ENCODE measurements around the gene LDB2.

Gene LDB2

DNA sequence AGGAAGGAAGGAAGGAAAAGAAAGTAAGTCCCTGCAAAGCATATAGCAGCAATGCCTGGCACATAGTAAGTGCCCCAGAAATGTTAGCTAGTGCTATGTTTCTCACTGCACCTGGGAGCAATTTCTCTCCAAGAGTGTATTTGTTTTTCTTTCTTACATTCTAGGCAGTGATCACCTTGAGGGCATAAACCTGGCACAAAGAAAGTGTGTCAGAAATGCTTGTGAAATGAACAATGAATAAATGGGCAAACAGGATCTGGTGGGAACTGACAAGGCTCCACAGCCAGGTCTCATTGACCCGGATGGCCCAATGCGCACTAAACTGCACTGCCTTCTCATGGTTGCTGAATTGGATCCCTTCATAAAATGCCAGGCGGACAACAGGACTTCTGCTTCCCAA is 316.4 kb downstream of the LDB2 start:
- no peak overlapping the region for H3K4me3 ChIP-seq (ENCODE audit: low read depth, low read length)
- no peak for DNase-seq (ENCODE audit: low read depth)
- TF ChIP-seq, protein P1, sequence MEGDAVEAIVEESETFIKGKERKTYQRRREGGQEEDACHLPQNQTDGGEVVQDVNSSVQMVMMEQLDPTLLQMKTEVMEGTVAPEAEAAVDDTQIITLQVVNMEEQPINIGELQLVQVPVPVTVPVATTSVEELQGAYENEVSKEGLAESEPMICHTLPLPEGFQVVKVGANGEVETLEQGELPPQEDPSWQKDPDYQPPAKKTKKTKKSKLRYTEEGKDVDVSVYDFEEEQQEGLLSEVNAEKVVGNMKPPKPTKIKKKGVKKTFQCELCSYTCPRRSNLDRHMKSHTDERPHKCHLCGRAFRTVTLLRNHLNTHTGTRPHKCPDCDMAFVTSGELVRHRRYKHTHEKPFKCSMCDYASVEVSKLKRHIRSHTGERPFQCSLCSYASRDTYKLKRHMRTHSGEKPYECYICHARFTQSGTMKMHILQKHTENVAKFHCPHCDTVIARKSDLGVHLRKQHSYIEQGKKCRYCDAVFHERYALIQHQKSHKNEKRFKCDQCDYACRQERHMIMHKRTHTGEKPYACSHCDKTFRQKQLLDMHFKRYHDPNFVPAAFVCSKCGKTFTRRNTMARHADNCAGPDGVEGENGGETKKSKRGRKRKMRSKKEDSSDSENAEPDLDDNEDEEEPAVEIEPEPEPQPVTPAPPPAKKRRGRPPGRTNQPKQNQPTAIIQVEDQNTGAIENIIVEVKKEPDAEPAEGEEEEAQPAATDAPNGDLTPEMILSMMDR (IDR thresholded peaks at IDR 0.05; ENCODE audit: insufficient read depth, low read depth, low read length, missing control alignments): no peak

DNA sequence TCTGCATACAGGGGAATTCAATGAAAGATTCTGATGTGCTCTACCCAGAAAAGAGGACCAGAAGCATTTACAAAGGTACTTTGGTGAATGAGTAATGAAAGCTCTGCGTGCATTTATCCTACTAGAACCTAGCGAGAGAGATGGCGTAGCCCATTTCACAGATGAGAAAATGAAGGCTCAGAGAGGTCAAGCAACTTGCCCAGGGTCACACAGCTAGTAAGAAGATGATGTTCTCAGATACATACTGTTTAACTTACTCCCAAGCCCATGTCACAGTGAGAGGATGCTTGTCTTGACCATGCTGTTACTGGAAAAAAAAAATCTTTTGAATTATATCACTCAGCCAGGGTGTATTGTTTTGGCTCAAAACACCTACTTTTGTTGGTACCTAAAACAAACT is 317.3 kb downstream of the LDB2 start:
- TF ChIP-seq, protein P1 (IDR thresholded peaks at IDR 0.05; ENCODE audit: insufficient read depth, low read depth, low read length, missing control alignments): no peak
- no peak overlapping the region for H3K4me3 ChIP-seq (ENCODE audit: low read depth, low read length)
- DNase-seq (ENCODE audit: low read depth): no peak

DNA sequence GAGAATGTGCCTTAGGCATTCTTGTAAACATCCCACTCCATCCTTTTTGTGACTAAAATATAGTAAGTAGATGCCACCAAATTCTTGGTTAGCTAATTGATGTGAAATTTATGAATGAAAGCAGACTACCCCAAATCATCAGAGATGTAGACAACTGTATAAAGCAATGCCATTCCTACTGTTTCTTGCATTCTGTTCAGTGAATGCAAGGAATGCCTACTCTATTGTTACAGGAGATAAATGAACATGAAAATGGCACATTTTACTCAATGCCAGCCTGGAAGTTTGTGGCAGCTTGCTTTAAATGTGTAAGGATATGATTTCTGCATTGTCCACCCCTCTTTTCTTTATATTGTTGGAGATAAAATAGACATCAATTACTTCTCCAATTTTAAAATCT is 317.9 kb downstream of the LDB2 start:
- no peak overlapping the region for H3K4me3 ChIP-seq (ENCODE audit: low read depth, low read length)
- no peak for DNase-seq (ENCODE audit: low read depth)
- TF ChIP-seq, protein P1 (IDR thresholded peaks at IDR 0.05; ENCODE audit: insufficient read depth, low read depth, low read length, missing control alignments): no peak

DNA sequence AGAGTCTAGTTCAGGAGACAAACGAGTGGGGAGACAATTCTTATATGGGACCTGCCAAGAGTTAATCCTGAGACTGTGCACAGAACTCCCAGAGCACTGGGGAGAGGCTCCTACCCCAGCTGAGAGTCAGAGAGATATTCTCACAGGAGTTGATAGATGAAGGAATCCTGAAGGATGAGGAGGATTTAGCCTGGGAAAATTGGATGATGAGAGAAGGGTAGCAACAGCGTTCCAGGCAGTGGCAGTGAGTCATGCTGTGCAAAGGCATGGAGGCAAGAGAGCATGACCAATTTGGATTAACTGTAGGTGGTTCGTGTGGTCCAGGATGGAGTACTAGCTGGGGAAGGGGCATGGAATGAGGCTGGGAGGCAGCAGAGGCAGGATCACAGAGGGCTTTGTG is 318.6 kb downstream of the LDB2 start:
- TF ChIP-seq, protein P1 (IDR thresholded peaks at IDR 0.05; ENCODE audit: insufficient read depth, low read depth, low read length, missing control alignments): no peak
- no peak for DNase-seq (ENCODE audit: low read depth)
- no peak overlapping the region for H3K4me3 ChIP-seq (ENCODE audit: low read depth, low read length)

DNA sequence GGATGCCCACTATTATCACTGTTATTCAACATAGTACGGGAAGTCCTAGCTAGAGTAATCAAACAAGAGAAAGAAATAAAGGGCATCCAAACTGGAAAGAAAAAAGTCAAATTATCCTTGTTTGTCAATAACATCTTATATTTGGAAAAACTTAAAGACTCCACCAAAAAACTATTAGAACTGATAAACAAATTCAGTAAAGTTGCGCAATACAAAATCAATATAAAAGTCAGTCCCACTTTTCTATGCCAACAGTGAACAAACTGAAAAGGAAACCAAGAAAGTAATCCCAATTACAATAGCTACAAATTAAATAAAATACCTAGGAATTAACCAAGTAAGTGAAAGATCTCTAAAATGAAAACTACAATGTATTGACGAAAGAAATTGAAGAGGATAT is 321.3 kb downstream of the LDB2 start:
- no peak overlapping the region for H3K4me3 ChIP-seq (ENCODE audit: low read depth, low read length)

DNA sequence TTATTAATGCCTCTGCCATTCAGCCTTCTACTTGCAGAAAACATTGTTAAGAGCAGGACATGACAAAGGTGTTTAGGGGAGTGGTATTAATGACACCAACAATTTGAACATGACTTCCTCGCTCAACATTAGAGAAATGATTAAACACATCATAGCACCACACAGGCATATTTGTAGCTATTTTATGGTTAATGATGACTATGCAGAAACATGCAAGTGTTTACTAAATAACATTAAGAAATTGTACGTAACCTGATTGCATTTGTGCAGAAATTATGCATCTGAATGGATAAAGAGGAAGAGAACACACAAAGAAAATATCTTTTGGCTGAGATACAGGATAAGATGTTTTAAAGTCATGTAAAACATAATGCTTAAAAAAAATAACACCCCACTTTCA is 323.5 kb downstream of the LDB2 start:
- no peak overlapping the region for H3K4me3 ChIP-seq (ENCODE audit: low read depth, low read length)
- DNase-seq (ENCODE audit: low read depth): no peak
- TF ChIP-seq, protein P1 (IDR thresholded peaks at IDR 0.05; ENCODE audit: insufficient read depth, low read depth, low read length, missing control alignments): no peak

More for the DNA sequence above, 321.3 kb downstream of the LDB2 start:
- no peak for DNase-seq (ENCODE audit: low read depth)
- TF ChIP-seq, protein P1 (IDR thresholded peaks at IDR 0.05; ENCODE audit: insufficient read depth, low read depth, low read length, missing control alignments): no peak

DNA sequence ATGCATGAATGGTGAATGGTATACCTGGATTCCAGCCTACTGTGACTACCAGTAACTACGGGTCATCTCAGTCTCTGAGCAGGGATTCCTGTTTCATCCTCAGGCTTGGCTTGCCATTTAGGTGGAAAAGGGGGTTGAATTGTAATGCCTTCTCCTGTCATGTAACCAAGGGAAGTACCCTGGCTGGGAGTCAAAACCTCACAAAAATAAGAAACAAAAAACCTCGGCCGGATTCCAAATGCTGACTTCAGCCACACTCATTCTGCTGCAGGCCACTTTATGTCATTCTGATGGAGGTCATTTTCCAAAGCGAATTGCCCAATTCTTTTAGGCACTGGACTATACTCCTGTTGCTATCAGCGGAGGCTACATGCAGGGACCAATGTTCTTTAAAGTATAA is 324.7 kb downstream of the LDB2 start:
- TF ChIP-seq, protein P1 (IDR thresholded peaks at IDR 0.05; ENCODE audit: insufficient read depth, low read depth, low read length, missing control alignments): no peak
- DNase-seq (ENCODE audit: low read depth): no peak

More for the DNA sequence above, 324.7 kb downstream of the LDB2 start:
- H3K4me3 ChIP-seq (ENCODE audit: low read depth, low read length): no peak overlapping the region

All from GM12865 (cell line).